H4 (cell line): ENCODE data around the gene C1QL1. TPM values are rescaled to one million over a fixed set of nuclear protein-coding genes. Genes with fewer than 3 reads are reported as not detected.

ENCODE experiments used
- DNase-seq: peaks from one replicate; pipeline ENCODE4 v3.0.0-alpha.2; 2015; ENCODE audit warnings: low spot score
- total RNA-seq: library from RNA; depleted of rRNA; stranded (reverse); fragments of >200 nt; shearing (Covaris generic); gene quantifications from 2 replicates; pipeline ENCODE4 v1.2.3, GENCODE V29; 2014; rRNA removed

C1QL1 gene
- total RNA-seq, 1 experiment from 2014 or later, result 5.3 TPM

GRCh38 chr17:44914698-44915271 lies 53.3 kb downstream of the C1QL1 start:
- DNase-seq, result no peak

- no peak for DNase-seq
These were observed 54.0 kb downstream of the C1QL1 start for GRCh38 chr17:44914148-44914547.

- DNase-seq, result no peak
These were observed 54.4 kb downstream of the C1QL1 start for GRCh38 chr17:44913676-44914075.

- DNase-seq, result no peak
These were observed 55.1 kb downstream of the C1QL1 start for GRCh38 chr17:44912763-44913544.

GRCh38 chr17:44911133-44912001 lies 56.7 kb downstream of the C1QL1 start:
- DNase-seq, result peak; percentile 51

- DNase-seq, result no peak
These were observed 57.6 kb downstream of the C1QL1 start for GRCh38 chr17:44910231-44911106.

Other genes starting within 250 kb of the C1QL1 start
- gene ADAM11, start 209.3 kb downstream of the C1QL1 start, total RNA-seq, result 1.4 and 2.3 TPM in 2 replicates
- gene GJC1, start 138.0 kb downstream of the C1QL1 start, total RNA-seq, result 8.2 and 8.8 TPM in 2 replicates
- gene HIGD1B, start 120.4 kb downstream of the C1QL1 start, total RNA-seq, result not detected in 2 replicates
- gene EFTUD2, start 68.9 kb downstream of the C1QL1 start, total RNA-seq, result 120 and 173 TPM in 2 replicates
- not detected in 2 replicates for gene GFAP, start 52.8 kb downstream of the C1QL1 start, total RNA-seq
- gene KIF18B, start 20.5 kb downstream of the C1QL1 start, total RNA-seq, result 4.5 and 4.9 TPM in 2 replicates
- 29.3 and 39.8 TPM in 2 replicates for gene DCAKD, start 83.3 kb upstream of the C1QL1 start, total RNA-seq
- gene NMT1, start 93.0 kb upstream of the C1QL1 start, total RNA-seq, result 119 and 163 TPM in 2 replicates
- 21.0 and 157 TPM in 2 replicates for gene PLCD3, start 164.2 kb upstream of the C1QL1 start, total RNA-seq
- 2.1 and 2.6 TPM in 2 replicates for gene ACBD4, start 167.4 kb upstream of the C1QL1 start, total RNA-seq
- 4.9 and 6.5 TPM in 2 replicates for gene HEXIM1, start 180.2 kb upstream of the C1QL1 start, total RNA-seq
- gene HEXIM2, start 193.6 kb upstream of the C1QL1 start, total RNA-seq, result 5.8 and 10.7 TPM in 2 replicates